ENCODE results near the gene LARP4B.
"Not testable (repeated sequence)": the region's sequence is repeated elsewhere in the genome, so short reads cannot be mapped to it uniquely, and the experiment has no call there.

Gene LARP4B

DNA sequence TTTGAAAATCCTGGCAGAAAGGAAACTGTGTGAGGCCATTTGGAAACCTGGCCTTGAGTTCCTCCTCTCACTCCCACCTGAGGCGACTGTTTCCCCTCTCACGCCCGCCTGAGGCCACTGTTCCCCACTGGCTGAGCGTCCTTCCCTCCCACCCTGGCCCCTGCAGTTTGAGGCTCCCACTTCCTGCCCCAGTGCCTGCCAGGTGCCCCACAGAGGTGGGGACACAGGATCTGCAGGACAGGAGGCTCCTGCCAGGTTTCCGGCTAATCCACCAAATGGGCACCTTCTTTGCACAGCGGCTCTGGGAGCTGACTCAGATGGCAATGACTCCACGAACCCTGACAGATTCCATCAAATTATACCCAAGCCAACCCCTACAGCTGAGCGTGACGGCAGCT lies 24.3 kb upstream of the LARP4B start:
- DNase-seq, result no peak

DNA sequence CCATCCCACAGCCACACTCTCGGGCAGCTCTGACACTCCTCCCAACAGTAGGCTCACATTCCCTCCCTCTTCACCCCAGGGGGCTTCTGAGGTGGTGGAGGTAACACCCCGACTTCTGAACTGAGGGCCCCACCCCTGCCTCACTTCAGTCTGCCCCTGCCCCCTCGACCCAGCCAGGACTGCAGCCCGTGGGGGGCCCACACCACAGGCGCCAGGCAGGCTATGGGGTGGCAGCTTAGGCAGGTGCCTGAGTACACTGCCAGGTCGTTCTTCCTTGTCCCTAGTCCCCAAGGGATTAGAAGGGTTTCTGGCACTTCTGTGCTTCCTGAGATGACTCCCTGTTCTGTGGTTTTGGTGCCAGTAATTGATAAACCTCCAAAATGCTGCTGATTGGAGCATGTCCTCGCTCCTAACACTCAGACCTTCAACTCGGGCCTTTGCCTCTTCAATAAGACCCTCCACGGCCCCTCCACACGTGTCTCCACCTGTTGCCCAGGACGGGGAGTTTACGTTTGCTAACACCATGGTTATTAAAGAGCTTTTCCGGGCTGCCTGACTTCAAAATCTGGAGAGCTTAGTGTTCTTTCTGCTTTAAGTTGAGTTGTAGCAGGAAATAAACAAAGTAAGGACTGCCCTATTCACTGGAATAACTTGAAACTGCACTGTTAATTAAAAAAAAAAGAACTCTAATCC lies 23.8 kb upstream of the LARP4B start:
- DNase-seq, result no peak

DNA sequence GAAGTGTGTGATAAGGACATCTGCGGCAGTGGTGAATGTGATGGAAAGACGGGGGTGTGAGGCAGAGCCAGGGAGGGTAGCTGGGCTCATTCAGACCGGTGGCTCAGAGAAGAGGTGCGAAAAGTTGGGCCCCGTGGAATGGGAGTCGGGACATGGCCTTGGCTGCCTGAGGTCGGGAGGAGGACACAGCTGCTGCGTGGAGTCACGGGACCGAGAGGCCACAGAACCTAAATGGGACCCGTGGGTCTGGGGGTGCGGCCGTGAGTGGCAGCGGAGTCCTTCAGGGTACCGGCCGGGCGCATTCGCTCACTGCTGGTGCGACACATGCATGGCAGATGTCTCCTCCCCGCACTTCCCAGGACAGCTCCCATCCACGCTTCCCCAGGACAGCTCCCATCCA lies 22.9 kb upstream of the LARP4B start:
- no peak for DNase-seq

DNA sequence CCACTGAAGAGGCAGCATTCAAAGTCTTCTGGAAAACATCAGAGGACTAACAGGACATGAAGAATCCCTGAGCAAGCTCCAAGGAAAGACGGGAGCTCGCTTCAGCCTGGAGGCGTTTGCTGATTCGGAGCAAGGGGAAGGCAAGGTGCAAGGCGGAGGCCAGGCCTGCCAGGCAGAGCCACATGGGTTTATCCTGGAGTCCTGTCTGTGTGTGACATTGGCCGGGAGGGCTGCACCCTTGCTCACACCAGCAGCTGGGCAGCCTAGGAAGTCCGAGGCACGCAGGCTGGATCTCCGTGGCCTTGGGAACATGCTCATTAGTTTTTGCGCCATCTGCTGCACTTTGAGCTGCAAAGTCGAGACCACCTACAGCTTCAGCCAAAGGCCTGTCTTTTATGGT lies 22.3 kb upstream of the LARP4B start:
- DNase-seq, result no peak

DNA sequence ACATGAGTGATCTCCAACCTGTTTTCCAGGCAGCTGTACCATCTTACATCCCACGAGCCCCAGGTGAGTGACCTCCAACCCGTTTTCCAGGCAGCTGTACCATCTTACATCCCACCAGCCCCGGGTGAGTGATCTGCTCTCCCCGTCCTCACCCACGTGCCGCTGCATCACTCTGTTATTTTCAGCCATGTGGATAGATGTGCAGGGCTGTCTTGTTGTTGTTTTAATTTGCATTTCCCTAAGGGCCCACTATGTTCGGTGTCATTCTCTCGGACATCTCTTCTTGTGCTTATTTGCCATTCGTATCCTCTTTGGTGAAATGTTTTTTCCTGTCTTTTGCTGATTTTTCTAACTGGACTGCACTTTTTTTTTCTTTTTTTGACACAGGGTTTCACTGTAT lies 17.9 kb upstream of the LARP4B start:
- no peak for DNase-seq

DNA sequence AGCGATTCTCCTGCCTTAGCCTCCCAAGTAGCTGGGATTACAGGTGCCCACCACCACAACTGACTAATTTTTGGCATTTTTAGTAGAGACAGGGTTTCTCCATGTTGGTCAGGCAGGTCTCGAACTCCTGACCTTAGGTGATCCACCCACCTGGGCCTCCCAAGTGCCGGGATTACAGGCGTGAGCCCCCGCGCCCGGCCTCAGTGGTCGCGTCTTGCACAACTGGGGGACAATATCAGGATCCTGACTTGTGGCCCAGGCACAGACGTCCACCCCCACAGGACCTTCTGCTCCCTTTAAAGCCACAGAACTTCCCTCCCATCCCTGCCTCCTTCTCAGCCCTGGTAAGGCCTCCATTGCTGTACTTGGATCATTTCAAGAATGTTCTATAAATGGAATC lies 16.8 kb upstream of the LARP4B start:
- no peak for DNase-seq

DNA sequence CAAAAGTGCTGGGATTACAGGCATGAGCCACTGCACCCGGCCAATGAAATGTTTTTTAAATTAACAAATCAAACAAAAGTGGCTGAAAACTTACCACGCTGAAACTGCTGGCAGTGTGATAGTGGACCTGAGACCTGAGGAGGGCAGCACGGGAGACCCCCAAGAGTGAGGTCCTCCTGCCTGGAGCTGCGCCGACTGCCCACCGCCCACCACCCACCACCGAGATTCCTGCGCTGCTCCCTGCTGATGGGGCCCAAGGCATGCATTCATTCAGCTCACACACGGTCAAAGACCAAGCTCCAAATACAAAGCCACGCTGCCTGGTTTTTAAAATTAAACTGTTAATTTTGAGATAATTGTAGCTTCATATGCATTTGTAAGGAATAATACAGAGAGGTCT lies 16.4 kb upstream of the LARP4B start:
- no peak for DNase-seq

DNA sequence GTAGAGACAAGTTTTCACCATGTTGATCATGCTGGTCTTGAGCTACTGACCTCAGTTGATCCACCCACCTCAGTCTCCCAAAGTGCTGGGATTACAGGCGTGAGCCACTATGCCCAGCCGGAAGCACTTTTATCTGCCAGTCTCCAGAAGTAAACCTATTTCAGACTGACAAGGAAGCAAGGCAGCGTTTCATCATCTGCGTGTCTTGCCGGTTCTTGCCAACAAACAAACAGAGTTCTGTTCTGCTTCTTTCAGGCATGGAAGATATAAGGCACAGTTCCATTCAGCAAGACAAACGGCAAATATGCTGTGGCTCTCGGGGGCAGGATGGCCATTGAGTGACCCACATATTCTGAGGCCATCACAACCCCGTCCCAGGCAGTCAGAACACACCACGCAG lies 15.5 kb upstream of the LARP4B start:
- DNase-seq, result no peak

DNA sequence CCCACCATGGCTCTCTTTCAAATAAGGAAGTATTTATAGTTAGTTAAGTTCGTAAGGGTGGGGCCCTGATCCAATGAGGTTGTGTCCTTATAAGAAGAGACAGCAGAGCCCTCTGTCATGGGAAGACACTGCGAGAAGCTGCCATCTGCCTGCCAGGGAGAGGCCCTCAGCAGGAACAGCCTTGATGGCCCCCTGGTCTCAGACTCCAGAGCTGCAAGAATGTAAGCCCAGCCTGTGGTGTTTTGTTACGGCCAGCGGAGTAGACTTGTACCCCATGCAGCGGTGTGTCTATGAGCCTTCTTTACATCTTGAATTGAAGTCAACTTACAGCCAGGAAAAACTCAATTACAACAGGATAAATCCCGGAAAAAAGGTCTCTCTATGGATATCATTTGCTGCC lies 14.3 kb upstream of the LARP4B start:
- no peak for DNase-seq

DNA sequence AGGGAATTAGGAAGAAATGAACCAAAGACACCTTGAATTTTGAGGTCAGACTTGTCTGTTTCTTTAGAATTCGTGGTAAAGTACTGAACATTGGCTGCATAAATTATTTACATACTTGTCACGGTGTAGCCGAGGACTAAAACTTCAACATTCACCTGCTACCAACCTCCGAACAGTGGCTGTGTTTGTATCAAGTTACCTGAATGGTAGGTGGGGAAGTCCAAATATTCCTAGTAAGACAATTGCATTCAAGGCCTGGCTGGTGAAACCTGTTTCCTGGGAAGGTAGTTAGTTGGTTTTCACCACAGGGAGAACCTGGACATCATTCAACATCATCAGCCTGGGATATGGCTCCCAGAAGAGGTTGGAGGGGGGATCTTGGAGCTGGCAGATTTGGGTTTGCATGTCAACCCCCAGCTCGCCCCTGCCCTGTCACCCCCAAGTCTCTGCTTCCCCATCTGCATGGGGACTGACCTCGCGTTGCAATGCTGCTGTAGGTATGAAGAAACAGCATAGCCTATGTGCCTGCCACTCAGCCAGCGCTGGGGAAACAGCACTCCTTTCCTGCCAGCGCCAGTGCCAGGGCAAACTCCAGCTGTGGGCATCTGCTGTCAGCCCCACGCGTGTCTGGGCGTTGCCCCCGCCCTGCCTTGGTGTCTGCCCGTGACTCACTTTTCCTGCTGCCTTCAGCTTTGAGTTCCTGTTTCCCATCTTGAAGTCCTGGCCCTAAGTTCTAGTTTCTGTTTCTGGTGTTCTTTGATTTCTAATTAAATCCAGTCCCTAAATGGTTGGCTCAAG lies 12.7 kb upstream of the LARP4B start:
- no peak for DNase-seq

DNA sequence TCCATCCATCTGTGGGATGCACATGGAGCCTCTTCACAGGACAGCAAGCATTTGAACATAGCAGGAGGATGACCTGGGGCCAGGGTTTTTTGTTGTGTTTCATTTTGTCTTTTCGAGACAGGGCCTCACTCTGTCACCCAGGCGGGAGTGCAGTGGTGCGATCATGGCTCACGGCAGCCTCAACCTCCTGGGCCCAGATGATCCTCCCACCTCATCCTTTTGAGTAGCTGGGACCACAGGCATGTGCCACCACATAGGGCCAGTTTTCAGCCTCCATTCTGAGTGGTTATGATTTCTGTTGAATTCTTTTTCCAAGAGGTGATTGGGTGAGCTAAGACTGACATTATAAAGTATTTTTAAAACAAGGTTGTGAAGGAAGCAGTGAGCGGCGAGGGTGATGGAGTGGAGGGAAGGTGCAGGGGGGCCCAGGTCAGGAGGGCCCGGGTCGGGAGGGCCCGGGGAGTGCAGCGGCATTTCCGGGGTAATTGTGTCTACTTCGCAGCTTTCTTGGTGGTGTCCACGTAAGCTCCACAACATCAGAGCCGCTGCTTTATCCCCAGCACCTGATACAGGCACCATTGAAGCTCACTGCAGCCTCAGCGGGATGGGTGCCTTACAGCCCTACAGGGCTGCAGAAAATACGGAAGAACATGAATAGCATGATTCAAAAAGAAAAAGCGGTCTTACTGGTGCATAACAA lies 12.0 kb upstream of the LARP4B start:
- DNase-seq, result no peak

DNA sequence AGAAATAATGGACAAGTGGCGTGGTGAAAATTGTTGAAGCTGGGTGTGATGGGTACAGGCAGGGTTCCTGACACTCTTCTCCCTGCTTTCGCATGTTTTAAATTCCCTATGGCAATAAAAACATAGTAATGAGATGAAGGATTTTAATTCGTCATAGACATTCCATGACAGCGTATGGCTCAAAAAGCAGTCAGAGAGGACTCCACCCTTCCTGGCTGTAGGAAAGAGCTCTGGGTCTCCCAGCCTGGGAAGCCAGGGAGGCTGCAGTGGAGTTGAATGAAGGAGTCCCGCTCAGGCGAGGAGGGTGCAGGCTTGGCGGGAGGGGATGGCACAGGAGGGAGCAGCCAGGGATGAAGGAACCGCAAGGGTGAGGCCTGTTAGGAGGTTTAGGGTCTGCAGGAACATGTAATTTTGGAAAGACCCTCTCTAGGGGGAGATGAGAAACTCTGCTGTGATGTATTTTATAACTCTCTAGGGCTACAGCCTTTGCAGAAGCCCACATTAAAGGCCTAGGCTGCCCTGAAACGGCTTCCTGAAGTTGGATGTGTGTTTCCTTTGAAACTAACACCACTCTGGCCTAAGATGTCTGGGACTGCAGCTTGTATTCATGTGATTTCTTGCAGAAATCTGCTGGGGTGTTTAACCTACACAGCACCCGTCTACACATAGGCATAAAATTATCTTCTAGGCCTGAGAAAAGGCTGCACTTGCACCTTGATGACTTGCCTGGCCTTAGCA lies 7.6 kb upstream of the LARP4B start:
- DNase-seq, result no peak

DNA sequence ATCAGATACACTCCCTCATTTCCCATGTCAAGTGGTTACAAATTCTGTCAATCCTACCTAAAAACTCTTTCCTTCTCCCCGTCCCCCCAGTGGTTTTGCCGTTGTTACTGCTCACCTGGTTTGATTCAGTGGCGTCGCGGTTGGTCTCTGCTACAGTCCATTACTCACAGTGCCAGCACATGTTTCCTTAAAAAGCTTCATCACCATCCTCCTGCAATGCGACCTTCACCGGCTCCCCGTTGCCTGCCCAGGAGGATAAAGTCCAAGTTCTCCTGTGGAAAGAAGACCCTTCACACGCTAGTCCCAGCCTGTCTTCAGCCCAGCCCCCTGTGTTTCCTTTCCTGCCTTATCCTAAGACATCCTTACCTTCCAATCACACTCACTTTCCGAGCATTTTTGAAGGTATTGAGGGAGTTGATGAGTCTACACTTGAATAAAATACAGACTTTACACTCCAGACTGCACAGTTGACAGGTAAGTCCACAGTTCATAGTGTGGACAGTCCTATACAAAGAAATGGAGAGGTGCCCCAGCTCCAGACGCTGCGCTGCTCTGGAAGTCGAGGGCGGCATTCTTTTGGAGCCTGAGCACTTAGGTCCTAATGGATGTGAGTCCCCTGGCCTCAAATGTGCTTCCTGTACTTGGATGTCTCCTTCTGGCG lies 3.4 kb upstream of the LARP4B start:
- no peak for DNase-seq

DNA sequence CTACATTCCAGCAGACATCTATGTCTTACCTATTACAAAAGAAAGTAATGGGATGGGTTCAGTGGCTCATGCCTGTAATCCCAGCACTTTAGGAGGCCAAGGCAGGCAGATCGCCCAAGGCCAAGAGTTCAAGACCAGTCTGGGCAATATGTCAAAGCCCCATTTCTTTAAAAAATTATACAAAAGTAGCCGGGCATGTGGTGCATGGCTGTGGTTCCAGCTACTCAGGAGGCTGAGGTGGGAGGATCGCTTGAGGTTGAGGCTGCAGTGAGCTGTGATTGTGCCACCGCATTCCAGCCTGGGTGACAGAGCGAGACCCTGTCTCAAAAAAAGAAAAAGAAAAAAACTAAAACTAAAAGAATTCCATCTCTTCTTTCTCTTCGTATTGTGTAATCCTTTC lies 2.7 kb upstream of the LARP4B start:
- DNase-seq, result not testable (repeated sequence)

DNA sequence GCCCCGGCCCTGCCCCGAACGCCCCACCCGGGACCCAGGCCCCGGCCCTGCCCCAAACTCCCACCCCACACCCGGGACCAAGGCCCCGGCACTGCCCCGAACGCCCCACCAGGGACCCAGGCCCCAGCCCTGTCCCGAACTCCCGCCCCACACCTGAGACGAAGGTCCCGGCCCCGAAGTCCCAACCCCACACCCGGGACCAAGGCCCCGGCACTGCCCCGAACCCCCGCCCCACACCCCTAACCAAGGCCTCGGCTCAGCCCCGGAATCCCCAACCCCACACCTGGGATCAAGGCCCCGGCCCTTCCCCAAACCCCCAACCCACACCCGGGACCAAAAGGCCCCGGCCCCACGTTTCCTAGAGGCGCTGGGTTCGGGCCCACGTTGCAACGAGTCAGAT lies 1.1 kb upstream of the LARP4B start:
- DNase-seq, result no peak

DNA sequence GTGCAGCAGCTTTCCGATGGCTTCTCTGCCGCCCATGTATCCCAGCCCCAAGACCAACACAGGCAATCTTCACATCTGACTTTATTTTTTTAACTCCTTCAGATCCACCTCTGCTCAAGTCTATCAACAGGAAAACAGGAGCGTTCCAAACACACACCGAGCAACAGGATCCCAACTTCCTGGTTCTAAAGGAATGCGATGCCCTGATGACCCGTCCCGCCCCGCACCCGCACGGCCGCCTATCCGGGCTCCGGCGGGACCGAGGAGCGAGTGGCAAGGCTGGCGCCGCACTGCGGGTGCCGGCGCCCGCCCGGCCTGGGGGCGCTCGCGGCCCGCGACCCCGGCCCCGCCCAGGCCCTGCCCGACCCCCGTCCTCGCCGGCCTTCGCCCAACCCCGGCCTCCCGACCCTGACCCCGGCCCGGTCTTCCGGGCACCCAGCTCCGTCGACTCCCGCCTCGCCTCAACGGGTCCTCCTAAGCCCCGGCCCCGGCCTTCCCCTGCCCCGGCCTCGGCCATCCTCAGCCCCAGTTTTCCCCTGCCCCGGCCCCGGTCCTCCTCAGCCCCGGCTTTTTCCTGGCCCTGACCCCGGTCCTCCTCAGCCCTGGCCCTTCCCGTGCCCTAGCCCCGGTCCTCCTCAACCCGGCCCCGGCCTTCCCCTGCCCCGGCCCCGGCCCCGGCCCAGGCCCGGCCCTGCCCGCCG lies 730 bp downstream of the LARP4B start:
- DNase-seq, result no peak

DNA sequence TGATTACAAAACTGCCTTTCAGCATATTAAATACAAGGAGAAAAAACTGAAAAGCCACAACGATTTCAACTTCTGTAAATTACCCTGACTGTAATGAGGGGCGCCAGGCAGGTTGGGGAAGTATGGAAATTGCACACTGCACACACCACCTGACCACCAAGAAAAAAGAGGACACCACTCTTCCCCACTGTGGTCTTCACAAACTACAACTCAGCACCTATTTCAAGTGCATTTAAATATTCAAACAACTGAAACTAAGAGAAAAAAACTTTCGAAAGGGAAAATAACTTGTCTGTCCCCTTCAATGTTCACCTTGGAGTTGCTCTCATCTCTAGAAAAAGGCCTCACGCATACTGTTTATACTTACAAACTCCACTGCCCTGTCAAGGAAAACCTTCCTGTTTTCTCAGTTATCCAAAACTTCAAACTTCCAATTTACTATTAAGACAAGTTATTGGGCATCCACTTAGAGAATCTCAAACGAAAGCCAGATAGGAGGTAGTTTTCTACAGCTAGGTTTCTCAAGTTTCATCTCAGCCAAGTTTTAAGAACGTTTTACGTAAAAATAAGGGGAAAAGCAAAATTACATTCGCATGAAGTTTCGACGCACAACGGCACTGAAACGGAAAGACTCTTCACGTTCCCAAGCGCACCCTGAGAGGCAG lies 1.4 kb downstream of the LARP4B start:
- no peak for DNase-seq

DNA sequence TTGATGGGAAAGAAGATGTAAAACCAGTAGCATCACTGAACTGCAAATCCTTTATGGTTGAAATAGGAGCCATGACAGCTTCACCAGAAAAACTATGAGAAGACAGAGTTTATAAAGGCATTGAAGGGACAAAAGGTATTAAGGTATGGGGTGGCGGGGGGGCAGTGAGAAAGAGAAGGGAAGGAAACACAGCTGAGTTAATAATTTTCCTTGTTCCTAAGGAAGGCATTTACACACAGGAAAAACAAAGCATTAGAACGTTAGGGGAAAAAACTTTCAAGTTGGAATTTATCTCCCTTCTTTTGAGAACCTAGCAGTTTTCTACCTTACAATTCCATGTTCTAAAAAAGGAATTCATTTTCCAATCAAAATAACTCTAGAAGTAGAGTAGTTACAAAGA lies 4.4 kb downstream of the LARP4B start:
- DNase-seq, result no peak

DNA sequence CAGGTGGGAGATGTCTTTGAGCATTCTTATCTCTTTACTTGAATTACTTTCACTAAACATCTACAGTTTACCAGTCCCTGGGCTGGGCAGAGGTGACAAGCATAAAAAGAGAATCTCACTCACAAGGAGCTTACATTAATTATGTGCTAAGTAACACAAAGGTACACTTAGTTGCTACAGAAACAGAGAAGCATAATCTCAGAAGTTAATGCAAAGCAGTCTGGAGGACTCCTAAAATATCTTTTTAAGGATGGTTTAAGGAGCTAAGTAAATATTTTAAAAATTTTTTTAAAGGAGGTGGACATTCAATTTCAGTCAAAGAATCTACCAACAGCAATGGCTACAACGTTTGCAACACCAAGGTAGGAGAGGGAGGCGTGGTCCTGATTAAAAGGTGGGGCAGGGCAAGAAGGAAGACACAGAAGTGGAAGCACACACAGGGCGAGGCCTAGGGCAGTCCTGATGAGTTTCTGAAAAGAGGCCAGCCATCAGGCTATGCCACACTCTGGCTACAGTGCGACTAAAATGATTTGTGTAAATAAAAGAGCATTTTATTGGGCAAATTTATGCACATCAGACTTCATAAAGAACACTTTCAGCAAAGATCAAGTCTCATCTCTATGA lies 5.3 kb downstream of the LARP4B start:
- DNase-seq, result no peak

DNA sequence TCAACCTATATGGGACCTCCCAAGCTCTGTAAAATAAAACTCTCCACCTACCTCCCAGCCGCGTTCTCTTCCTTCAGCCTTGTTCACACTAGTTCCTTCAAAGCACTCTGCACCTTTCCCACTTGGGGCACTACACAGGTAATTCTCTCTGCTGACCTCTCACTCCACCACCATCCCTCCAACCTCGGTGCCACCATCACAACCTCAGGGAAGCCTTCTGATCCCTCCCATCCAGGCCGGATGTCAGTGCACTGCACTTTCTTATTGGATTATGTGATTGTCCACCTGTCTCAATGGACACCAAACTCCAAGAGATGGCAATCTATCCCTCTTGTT lies 7.0 kb downstream of the LARP4B start:
- DNase-seq, result no peak

DNA sequence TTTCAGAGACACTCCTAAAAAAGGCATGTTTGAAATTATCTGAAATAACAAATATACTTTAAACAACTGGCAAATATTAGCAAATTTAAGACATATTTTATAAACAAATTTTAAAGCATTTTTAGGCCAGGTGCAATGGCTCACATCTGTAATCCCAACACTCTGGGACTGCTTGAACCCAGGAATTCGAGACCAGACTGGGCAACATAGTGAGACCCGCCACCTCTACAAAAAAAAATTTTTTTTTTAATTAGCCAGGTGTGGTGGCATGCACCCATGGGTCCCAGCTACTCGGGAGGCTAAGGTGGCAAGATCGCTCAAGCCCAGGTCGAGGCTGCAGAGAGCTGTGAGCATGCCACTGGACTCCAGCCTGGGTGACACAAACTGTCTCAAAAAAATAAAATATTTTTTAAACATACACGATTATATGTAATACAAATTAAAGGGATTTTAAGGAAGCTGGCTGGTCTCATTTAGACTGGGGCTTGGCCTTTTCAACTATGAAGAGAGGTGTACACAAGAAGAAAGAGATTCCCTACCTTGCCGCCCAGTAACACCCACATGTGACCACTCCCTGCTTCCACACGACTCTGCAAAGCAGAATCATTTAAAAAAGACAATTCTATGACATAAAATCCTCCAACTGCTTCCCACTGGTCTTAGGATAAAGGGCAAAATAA lies 7.5 kb downstream of the LARP4B start:
- DNase-seq, result no peak
